Measurements from ENCODE around the gene FAR1.

DNA sequence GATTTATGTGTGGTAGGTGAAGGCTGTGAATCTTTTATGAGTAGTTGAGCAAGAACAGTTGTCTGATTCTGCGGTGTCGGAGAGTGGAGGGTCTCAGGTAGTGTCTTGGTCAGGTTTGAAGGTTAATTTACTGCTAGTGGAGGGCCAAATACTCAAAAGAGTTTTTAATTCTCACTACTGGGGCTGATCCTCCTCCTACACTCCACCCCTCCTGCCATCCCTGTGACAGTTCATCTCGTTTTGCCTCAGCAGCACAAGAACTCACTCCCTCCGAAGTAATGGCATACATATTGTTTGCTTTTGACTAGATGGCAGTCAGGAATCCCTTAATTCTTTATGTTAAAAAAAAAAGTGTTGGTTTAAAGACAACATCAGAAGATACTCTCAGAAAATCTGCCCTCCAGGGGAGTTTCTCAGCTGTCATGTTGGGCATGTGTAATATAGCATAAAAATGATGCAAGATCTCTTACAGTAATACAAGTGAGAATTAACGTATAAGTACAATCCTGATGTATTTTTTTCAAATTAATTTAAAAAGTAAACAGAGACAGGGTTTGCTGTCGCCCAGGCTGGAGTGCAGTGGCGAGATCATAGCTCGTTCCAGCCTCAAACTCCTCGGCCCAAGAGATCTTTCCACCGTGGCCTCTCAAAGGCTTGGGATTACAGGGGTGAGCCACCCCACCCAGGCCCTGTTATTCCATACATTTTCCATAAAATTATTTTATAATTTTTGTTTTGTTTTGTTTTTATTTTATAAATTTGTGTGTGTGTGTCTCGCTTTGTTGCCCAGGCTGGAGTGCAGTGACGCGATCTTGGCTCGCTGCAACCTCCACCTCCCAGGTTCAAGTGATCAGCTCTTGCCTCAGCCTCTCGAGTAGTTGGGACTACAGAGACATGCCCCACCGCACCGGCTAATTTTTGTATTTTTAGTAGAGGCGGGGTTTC is 1.3 kb downstream of the FAR1 start:
- TF ChIP-seq, protein P1, sequence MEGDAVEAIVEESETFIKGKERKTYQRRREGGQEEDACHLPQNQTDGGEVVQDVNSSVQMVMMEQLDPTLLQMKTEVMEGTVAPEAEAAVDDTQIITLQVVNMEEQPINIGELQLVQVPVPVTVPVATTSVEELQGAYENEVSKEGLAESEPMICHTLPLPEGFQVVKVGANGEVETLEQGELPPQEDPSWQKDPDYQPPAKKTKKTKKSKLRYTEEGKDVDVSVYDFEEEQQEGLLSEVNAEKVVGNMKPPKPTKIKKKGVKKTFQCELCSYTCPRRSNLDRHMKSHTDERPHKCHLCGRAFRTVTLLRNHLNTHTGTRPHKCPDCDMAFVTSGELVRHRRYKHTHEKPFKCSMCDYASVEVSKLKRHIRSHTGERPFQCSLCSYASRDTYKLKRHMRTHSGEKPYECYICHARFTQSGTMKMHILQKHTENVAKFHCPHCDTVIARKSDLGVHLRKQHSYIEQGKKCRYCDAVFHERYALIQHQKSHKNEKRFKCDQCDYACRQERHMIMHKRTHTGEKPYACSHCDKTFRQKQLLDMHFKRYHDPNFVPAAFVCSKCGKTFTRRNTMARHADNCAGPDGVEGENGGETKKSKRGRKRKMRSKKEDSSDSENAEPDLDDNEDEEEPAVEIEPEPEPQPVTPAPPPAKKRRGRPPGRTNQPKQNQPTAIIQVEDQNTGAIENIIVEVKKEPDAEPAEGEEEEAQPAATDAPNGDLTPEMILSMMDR (IDR thresholded peaks at IDR 0.05; ENCODE audit: low read length) = no peak
- no peak for TF ChIP-seq EZH2 (IDR thresholded peaks at IDR 0.05; ENCODE audit: borderline replicate concordance, low read length)

All from OCI-LY1 (cell line).